Endothelial cell (in vitro differentiated cells): Measurements from ENCODE around the gene MGAT4D. TPM values are rescaled to one million over a fixed set of nuclear protein-coding genes. Genes with fewer than 3 reads are reported as not detected.

Experiments used
- DNase-seq: peaks from one replicate; pipeline ENCODE4 v3.0.0; 2021; ENCODE audit warnings: low spot score
- H3K27ac Mint-ChIP-seq: one replicate; pipeline ENCODE4 v1.8.0; 2021; ENCODE audit warnings: mixed read lengths, inconsistent platforms; ENCODE audit not compliant: unreplicated experiment
- H3K27me3 Mint-ChIP-seq: one replicate; pipeline ENCODE4 v1.8.0; 2021; ENCODE audit warnings: mild to moderate bottlenecking, moderate library complexity, mixed read lengths, inconsistent platforms; ENCODE audit not compliant: unreplicated experiment
- H3K36me3 Mint-ChIP-seq: one replicate; pipeline ENCODE4 v1.8.0; 2021; ENCODE audit warnings: mild to moderate bottlenecking, low read depth, mixed read lengths, inconsistent platforms; ENCODE audit not compliant: unreplicated experiment
- H3K4me1 Mint-ChIP-seq: one replicate; pipeline ENCODE4 v1.8.0; 2021; ENCODE audit warnings: mild to moderate bottlenecking, mixed read lengths, inconsistent platforms; ENCODE audit not compliant: unreplicated experiment
- H3K4me3 Mint-ChIP-seq: one replicate; pipeline ENCODE4 v1.8.0; 2021; ENCODE audit warnings: mild to moderate bottlenecking, mixed read lengths, inconsistent platforms; ENCODE audit not compliant: unreplicated experiment
- H3K9me3 Mint-ChIP-seq: one replicate; pipeline ENCODE4 v1.8.0; 2021; ENCODE audit warnings: mixed read lengths, inconsistent platforms; ENCODE audit not compliant: unreplicated experiment
- long read RNA-seq: library from polyadenylated mRNA; unstranded; transcript quantifications from one replicate; pipeline ENCODE4 v2.0.0, GENCODE V29; 2020; ENCODE audit not compliant: unreplicated experiment
- total RNA-seq: library from RNA; stranded (reverse); fragmentation: NEBNext Ultra II Directional; extraction: Animal tissue kit (Norgen Biotek cat#: 25700); gene quantifications from one replicate; pipeline ENCODE4 v1.2.1, GENCODE V29; 2021; ENCODE audit not compliant: unreplicated experiment
- TF ChIP-seq, protein P1 (sequence below): fragments of 200-600 bp; sonication (generic); IDR thresholded peaks from one replicate; pipeline ENCODE4 v1.5.0; 2021; ENCODE audit warnings: antibody characterized with exemption; ENCODE audit not compliant: unreplicated experiment

MGAT4D gene
- 0.13 TPM for total RNA-seq
- long read RNA-seq, result 0 reads

- Mint-ChIP-seq H3K4me1 (peaks cover 4% of the 10 kb centered on the region), H3K36me3 (peaks cover 4% of the 10 kb centered on the region), H3K27me3 (peaks cover 16% of the 10 kb centered on the region), H3K27ac (peak within 1 kb of the TSS; percentile 20), H3K9me3 (no peaks in the 10 kb centered on the region), H3K4me3 (peak within 1 kb of the TSS; percentile 85)
- DNase-seq, result peak; percentile 34
- TF ChIP-seq, protein P1, sequence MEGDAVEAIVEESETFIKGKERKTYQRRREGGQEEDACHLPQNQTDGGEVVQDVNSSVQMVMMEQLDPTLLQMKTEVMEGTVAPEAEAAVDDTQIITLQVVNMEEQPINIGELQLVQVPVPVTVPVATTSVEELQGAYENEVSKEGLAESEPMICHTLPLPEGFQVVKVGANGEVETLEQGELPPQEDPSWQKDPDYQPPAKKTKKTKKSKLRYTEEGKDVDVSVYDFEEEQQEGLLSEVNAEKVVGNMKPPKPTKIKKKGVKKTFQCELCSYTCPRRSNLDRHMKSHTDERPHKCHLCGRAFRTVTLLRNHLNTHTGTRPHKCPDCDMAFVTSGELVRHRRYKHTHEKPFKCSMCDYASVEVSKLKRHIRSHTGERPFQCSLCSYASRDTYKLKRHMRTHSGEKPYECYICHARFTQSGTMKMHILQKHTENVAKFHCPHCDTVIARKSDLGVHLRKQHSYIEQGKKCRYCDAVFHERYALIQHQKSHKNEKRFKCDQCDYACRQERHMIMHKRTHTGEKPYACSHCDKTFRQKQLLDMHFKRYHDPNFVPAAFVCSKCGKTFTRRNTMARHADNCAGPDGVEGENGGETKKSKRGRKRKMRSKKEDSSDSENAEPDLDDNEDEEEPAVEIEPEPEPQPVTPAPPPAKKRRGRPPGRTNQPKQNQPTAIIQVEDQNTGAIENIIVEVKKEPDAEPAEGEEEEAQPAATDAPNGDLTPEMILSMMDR, result no peak
These were observed at the start of gene MGAT4D for GRCh38 chr4:140497747-140498636. Gene MGAT4D, minus strand, starts transcription at chr4:140498293. Its CDS starts 71 bp downstream, at chr4:140498222.

- H3K27ac Mint-ChIP-seq, result no peak overlapping the region
- H3K27me3 Mint-ChIP-seq, result no peaks in the 10 kb centered on the region
- DNase-seq, result no peak
These were observed 35.9 kb upstream of the MGAT4D start for GRCh38 chr4:140533951-140534480.

GRCh38 chr4:140529434-140529833 is 31.3 kb upstream of the MGAT4D start:
- peaks cover 5% of the 10 kb centered on the region for H3K4me1 Mint-ChIP-seq
- H3K4me3 Mint-ChIP-seq, result no peak overlapping the region
- no peaks in the 10 kb centered on the region for H3K9me3 Mint-ChIP-seq
- H3K27me3 Mint-ChIP-seq, result no peaks in the 10 kb centered on the region
- no peak for DNase-seq
- no peak overlapping the region for H3K27ac Mint-ChIP-seq
- peaks cover 3% of the 10 kb centered on the region for H3K36me3 Mint-ChIP-seq
- TF ChIP-seq, protein P1, result no peak

More at GRCh38 chr4:140533951-140534480, 35.9 kb upstream of the MGAT4D start:
- no peaks in the 10 kb centered on the region for H3K36me3 Mint-ChIP-seq
- TF ChIP-seq, protein P1, result no peak
- H3K4me1 Mint-ChIP-seq, result no peaks in the 10 kb centered on the region
- no peak overlapping the region for H3K4me3 Mint-ChIP-seq
- H3K9me3 Mint-ChIP-seq, result no peaks in the 10 kb centered on the region

DNA sequence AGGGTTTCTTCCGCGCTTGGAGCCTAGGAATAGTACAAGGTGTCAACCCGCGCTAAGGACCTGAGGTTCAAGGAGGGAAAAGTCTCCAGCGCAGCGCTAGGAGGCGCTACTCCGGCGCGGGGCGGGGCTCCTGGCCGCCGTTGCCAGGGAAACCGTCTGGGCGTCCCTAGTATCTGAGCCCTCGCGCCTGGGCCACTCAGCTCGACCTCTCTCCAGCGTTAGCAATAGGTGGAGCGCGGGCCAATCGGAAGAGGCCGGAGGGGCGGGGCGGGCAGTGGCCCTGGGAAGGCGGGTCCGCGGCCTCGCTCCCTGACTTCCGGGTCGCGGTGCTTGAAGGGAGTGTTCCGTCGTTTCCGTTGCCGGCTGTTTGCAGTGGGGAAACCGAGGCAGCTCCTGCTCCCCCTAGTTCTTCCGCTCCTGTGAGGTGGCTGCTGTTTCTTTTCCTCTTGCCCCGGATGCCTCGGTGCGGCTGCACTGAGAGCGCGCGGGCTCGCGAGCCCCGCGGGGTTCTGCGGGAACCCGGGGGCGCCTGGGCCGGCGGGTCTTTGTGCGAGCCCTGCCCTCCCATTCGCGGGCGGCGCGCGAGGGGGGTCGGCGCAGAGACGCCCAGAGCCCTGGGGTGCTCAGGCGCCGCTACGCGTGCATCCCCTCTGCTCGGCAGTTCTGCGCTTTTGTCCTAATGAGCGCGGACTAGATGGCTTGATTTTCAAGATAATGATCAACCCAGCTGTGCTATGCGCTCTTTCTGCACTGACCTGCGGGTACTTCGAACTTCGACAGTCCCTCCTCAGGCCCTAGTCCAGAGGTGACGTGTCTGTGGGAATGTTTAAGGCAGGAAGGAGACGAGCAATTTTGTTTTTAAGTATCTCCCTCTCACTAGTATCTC is 26.0 kb upstream of the MGAT4D start, which contains the start of gene ELMOD2:
Gene ELMOD2 (plus strand): TSS at position 312 of the 886 bp plus-strand sequence. CDS start 1,261 bp downstream, outside the sequence.
- H3K27ac Mint-ChIP-seq, result peak within 1 kb of the TSS; percentile 95
- peak within 1 kb of the TSS; percentile 92 for H3K4me3 Mint-ChIP-seq
- H3K36me3 Mint-ChIP-seq, result peaks cover 3% of the 10 kb centered on the region
- H3K9me3 Mint-ChIP-seq, result no peaks in the 10 kb centered on the region
- DNase-seq, result peak; percentile 97
- TF ChIP-seq, protein P1, result peak; percentile 89
- peaks cover 1% of the 10 kb centered on the region for H3K27me3 Mint-ChIP-seq
- H3K4me1 Mint-ChIP-seq, result peaks cover 10% of the 10 kb centered on the region
